Peyer's patch (tissue), 4 donors: ENCODE results near the gene SLFN12L. TPM values are rescaled to one million over a fixed set of nuclear protein-coding genes. Genes with fewer than 3 reads are reported as not detected.
"Not testable (repeated sequence)": the region's sequence is repeated elsewhere in the genome, so short reads cannot be mapped to it uniquely, and the experiment has no call there.

Source experiments
- DNase-seq, 3 donors: peaks; one replicate each; pipeline ENCODE4 v3.0.0-alpha.2; 2017 to 2019
- H3K27ac ChIP-seq, 4 donors: fragments of 200-600 bp; sonication (generic); one replicate each; pipeline ENCODE4 v1.5.1; 2016 to 2019
- H3K27me3 ChIP-seq, 2 donors: fragments of 200-600 bp; sonication (generic); one replicate each; pipeline ENCODE4 v1.5.1; 2019
- H3K36me3 ChIP-seq, 3 donors: fragments of 200-600 bp; sonication (generic); one replicate each; pipeline ENCODE4 v1.5.1; 2016 to 2019
- H3K4me1 ChIP-seq, 4 donors: fragments of 200-600 bp; sonication (generic); one replicate each; pipeline ENCODE4 v1.5.1; 2016 to 2019
- H3K4me3 ChIP-seq, 4 donors: fragments of 200-600 bp; sonication (generic); 1 replicate in 3 of 4; 2 replicates in 1 of 4; pipeline ENCODE4 v1.5.1; 2016 to 2019; ENCODE audit warnings: mild to moderate bottlenecking in 1 of 4
- H3K9me3 ChIP-seq, 4 donors: fragments of 200-600 bp; sonication (generic); one replicate each; pipeline ENCODE4 v1.5.1; 2016 to 2019; ENCODE audit warnings: mild to moderate bottlenecking in 1 of 4
- CTCF ChIP-seq, 6 experiments: fragments of 450-650 bp in 4 of 6; fragments of 200-600 bp in 2 of 6; sonication (generic) in 1 of 6; IDR thresholded peaks; one replicate each; pipeline ENCODE4 v1.5.1; 2017 to 2019; ENCODE audit warnings: antibody characterized with exemption in 6 of 6, mild to moderate bottlenecking in 3 of 6, moderate library complexity in 1 of 6
- POLR2A ChIP-seq, 2 donors: fragments of 450-650 bp; IDR thresholded peaks; one replicate each; pipeline ENCODE4 v1.5.1; 2017; ENCODE audit warnings: antibody characterized with exemption in 2 of 2, mild to moderate bottlenecking in 2 of 2, moderate library complexity in 2 of 2
- total RNA-seq, 4 donors: library from RNA; depleted of rRNA; stranded (reverse); fragments of >200 nt; gene quantifications; one replicate each; pipeline ENCODE4 v1.1.0, GENCODE V29; 2016

Gene SLFN12L
- total RNA-seq, 4 donors from 2014 or later: 5.3 to 17.3 (median 5.6) TPM

GRCh38 chr17:35531160-35531559 is 6.3 kb downstream of the SLFN12L start:
- H3K27me3 ChIP-seq: no peaks in the 10 kb centered on the region
- no peak for DNase-seq
- no peaks in the 10 kb centered on the region for H3K9me3 ChIP-seq
- H3K36me3 ChIP-seq: no peaks in the 10 kb centered on the region
- peak overlapping the region in 1 of 4 donors; percentile 21 for H3K27ac ChIP-seq
- H3K4me1 ChIP-seq: no peaks in the 10 kb centered on the region
- no peak for TF ChIP-seq CTCF (IDR thresholded peaks at IDR 0.05)
- TF ChIP-seq POLR2A (IDR thresholded peaks at IDR 0.05): no peak
- no peak overlapping the region for H3K4me3 ChIP-seq

- no peaks in the 10 kb centered on the region for H3K4me1 ChIP-seq
- no peaks in the 10 kb centered on the region for H3K27me3 ChIP-seq
- no peak for TF ChIP-seq POLR2A (IDR thresholded peaks at IDR 0.05)
- no peak for TF ChIP-seq CTCF (IDR thresholded peaks at IDR 0.05)
- no peak for DNase-seq
- no peaks in the 10 kb centered on the region for H3K36me3 ChIP-seq
- no peaks in the 10 kb centered on the region for H3K9me3 ChIP-seq
- H3K4me3 ChIP-seq: no peak overlapping the region
- no peak overlapping the region for H3K27ac ChIP-seq
Observed at GRCh38 chr17:35529866-35530265, 7.6 kb downstream of the SLFN12L start.

DNA sequence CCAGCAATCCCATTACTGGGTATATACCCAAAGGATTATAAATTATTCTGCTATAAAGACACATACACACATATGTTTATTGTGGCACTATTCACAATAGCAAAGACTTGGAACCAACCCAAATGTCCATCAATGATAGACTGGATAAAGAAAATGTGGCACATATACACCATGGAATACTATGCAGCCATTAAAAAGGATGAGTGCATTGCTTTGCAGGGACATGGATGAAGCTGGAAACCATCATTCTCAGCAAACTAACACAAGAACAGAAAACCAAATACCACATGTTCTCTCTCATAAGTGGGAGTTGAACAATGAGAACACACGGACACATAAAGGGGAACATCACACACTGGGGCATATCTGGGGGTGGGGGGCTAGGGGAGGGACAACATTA is 8.2 kb downstream of the SLFN12L start:
- H3K27me3 ChIP-seq, H3K27ac ChIP-seq, H3K36me3 ChIP-seq, DNase-seq, H3K4me1 ChIP-seq, H3K4me3 ChIP-seq, H3K9me3 ChIP-seq: not testable (repeated sequence)

- no peak overlapping the region for H3K4me3 ChIP-seq
- no peak for DNase-seq
- peaks cover 0 to 7% (median 0%) of the 10 kb centered on the region in 4 donors for H3K4me1 ChIP-seq
- H3K27ac ChIP-seq: no peak overlapping the region
- no peaks in the 10 kb centered on the region for H3K36me3 ChIP-seq
- TF ChIP-seq CTCF (IDR thresholded peaks at IDR 0.05) (no peak), POLR2A (IDR thresholded peaks at IDR 0.05) (no peak)
- H3K9me3 ChIP-seq: no peaks in the 10 kb centered on the region
- no peaks in the 10 kb centered on the region for H3K27me3 ChIP-seq
Observed at GRCh38 chr17:35523296-35523695, 14.2 kb downstream of the SLFN12L start.

DNA sequence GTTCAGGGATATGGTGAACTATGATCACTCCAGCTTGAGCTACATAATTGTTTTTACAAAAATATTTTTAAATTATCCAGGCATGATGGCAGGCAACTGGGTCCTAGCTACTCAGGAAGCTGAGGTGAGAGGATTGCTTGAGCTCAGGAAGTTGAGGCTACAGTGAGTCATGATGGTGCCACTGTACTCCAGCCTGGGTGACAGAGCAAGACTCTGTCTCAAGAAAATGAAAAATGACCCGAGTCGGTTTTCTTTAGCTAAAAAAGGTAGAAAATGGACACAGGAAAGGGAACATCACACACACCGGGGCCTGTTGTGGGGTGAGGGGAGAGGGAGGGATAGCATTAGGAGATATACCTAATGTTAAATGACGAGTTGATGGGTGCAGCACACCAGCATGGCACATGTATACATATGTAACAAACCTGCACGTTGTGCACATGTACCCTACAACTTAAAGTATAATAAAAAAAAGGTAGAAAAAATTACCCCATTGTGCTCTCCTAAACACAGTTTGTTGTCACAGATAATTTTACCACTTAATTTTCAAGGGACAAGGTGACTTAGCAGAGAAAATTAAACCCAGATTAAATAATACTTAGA is 15.7 kb downstream of the SLFN12L start:
- DNase-seq: peak in 1 of 3 donors; percentile 62
- H3K4me3 ChIP-seq, H3K36me3 ChIP-seq, H3K9me3 ChIP-seq, H3K4me1 ChIP-seq, H3K27me3 ChIP-seq: not testable (repeated sequence)
- peak overlapping the region; percentile 18 to 62 (median 50) for H3K27ac ChIP-seq

DNA sequence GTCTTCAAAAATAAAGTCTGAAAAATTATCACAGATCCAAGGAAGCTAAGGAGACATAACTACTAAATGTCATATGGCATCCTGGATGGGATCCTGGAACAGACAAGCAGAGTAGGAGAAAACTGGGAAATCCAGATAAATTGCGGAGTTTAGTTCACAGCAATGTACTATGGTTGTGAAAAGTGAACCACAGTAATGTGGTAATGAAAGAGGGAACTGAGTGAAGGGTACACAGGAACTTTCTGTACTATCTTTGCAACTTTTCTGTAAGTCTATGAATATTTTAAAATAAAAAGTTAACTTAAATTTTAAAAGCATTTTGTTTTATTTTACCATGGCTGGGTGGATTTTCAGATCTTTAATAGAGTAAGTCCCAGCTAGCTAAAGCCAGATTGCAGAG is 16.3 kb downstream of the SLFN12L start:
- no peak overlapping the region for H3K4me3 ChIP-seq
- H3K9me3 ChIP-seq: no peaks in the 10 kb centered on the region
- peak overlapping the region; percentile 18 to 62 (median 50) for H3K27ac ChIP-seq
- DNase-seq: no peak
- H3K4me1 ChIP-seq: peaks cover 0 to 7% (median 0%) of the 10 kb centered on the region in 4 donors
- no peaks in the 10 kb centered on the region for H3K36me3 ChIP-seq
- no peaks in the 10 kb centered on the region for H3K27me3 ChIP-seq
- no peak for TF ChIP-seq CTCF (IDR thresholded peaks at IDR 0.05)
- no peak for TF ChIP-seq POLR2A (IDR thresholded peaks at IDR 0.05)

- Histone ChIP-seq H3K36me3 (no peaks in the 10 kb centered on the region), H3K27me3 (no peaks in the 10 kb centered on the region), H3K4me1 (peaks cover 0 to 7% (median 0%) of the 10 kb centered on the region in 4 donors), H3K9me3 (no peaks in the 10 kb centered on the region), H3K27ac (peak overlapping the region in 1 of 4 donors; percentile 54), H3K4me3 (no peak overlapping the region)
- no peak for DNase-seq
- TF ChIP-seq POLR2A (IDR thresholded peaks at IDR 0.05) (no peak), CTCF (IDR thresholded peaks at IDR 0.05) (no peak)
Observed at GRCh38 chr17:35519906-35520442, 17.5 kb downstream of the SLFN12L start.
